Osteoblast (primary cell): ENCODE results near the gene CDKN2B. TPM values are rescaled to one million over a fixed set of nuclear protein-coding genes. Genes with fewer than 3 reads are reported as not detected.

Experiments
- DNase-seq: peaks from one replicate; pipeline ENCODE4 v3.0.0; 2011; ENCODE audit warnings: low spot score, mixed read lengths; ENCODE audit not compliant: insufficient read length; ENCODE audit errors: missing footprints
- H2AFZ ChIP-seq: 2 replicates; pipeline ENCODE4 v1.6.0; 2011; ENCODE audit warnings: mild to moderate bottlenecking, low read length
- H3K27ac ChIP-seq: 2 replicates; pipeline ENCODE4 v1.5.1; 2011; ENCODE audit warnings: mild to moderate bottlenecking, low read depth, low read length, moderate library complexity
- H3K27me3 ChIP-seq: 2 replicates; pipeline ENCODE4 v1.6.0; 2012; ENCODE audit warnings: mild to moderate bottlenecking, control low read depth, inconsistent platforms, low read length, moderate library complexity; ENCODE audit not compliant: insufficient read depth
- H3K36me3 ChIP-seq: 2 replicates; pipeline ENCODE4 v1.5.1; 2011; ENCODE audit warnings: mild to moderate bottlenecking, low read length, control low read depth, moderate library complexity; ENCODE audit not compliant: insufficient read depth
- H3K4me1 ChIP-seq: 2 replicates; pipeline ENCODE4 v1.5.1; 2011; ENCODE audit warnings: mild to moderate bottlenecking, low read length, control low read depth, moderate library complexity; ENCODE audit not compliant: insufficient read depth
- H3K4me2 ChIP-seq: 2 replicates; pipeline ENCODE4 v1.6.0; 2011; ENCODE audit warnings: mild to moderate bottlenecking, low read length; ENCODE audit not compliant: insufficient read depth
- H3K4me3 ChIP-seq: fragments of 200-600 bp; sonication (generic); 3 replicates; pipeline ENCODE4 v1.5.1; 2012; ENCODE audit warnings: mild to moderate bottlenecking, low read length, inconsistent platforms; ENCODE audit not compliant: insufficient read depth
- H3K79me2 ChIP-seq: 2 replicates; pipeline ENCODE4 v1.6.0; 2012; ENCODE audit warnings: mild to moderate bottlenecking, low read length, control low read depth, inconsistent platforms; ENCODE audit not compliant: insufficient read depth
- H3K9me3 ChIP-seq: 2 replicates; pipeline ENCODE4 v1.5.1; 2011; ENCODE audit warnings: low read depth, low read length, control low read depth
- H4K20me1 ChIP-seq: 2 replicates; pipeline ENCODE4 v1.6.0; 2012; ENCODE audit warnings: mild to moderate bottlenecking, low read length, control low read depth; ENCODE audit not compliant: insufficient read depth
- CTCF ChIP-seq: IDR thresholded peaks from 2 replicates; pipeline ENCODE4 v1.5.1; 2011; ENCODE audit warnings: mild to moderate bottlenecking, low read depth, low read length, moderate library complexity; ENCODE audit errors: extremely low read depth
- total RNA-seq: library from RNA; depleted of rRNA; stranded (reverse); fragments of >200 nt; gene quantifications from 2 replicates; pipeline ENCODE4 v1.2.3, GENCODE V29; 2012

Gene CDKN2B
- total RNA-seq, 1 donor, result 50.7 TPM

- Histone ChIP-seq H3K79me2 (no peaks in the 10 kb centered on the region), H3K9me3 (no peaks in the 10 kb centered on the region), H3K4me2 (no peak overlapping the region), H3K27ac (no peak overlapping the region), H3K4me3 (no peak overlapping the region), H4K20me1 (no peaks in the 10 kb centered on the region), H3K27me3 (no peaks in the 10 kb centered on the region), H2AFZ (no peak overlapping the region), H3K4me1 (peaks cover 30% of the 10 kb centered on the region), H3K36me3 (no peaks in the 10 kb centered on the region)
- TF ChIP-seq CTCF, result no peak
- DNase-seq, result no peak
Measured at GRCh38 chr9:22045423-22045822, 36.3 kb upstream of the CDKN2B start.

DNA sequence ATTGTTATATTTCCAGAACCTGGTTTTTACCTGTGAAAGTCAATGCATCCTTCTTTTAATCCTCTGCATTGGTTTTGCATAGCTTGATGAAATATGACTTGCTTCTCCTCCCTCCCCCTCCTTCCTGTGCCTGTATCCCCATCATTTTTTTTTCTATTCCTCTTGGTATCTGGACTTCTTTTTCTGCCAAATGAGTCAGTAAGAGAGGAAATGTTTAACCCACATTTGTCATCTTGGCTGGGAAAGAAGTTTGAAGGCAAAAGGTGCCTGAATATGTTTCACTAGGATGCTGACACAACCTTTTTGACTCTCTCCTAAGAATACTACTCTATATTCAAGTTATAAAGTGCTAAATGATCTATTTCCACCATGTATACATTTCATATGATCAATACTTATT lies 35.5 kb upstream of the CDKN2B start:
- H3K27ac ChIP-seq, result peak overlapping the region; percentile 31
- H2AFZ ChIP-seq, result no peak overlapping the region

DNA sequence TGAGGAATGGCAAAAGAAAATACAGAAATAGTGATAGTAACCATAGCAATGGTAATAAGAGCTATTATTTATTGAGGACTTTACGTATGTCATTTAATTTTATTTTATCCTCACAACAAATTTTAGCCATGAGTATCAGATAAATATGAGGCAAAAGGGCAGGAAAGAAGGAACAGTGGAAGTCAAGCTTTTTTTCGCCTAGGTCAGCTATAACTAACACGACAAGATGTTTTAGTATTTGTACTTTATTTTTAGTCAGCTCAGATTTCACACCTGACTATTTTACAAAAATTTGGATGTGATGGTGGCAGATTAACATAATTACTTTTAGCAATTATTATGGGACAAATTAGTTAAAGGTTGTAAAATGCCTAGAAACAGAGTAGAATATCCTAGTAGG lies 34.8 kb upstream of the CDKN2B start:
- Histone ChIP-seq H2AFZ (no peak overlapping the region), H3K4me3 (no peak overlapping the region), H3K4me2 (no peak overlapping the region), H3K27ac (peak overlapping the region; percentile 31), H3K79me2 (no peaks in the 10 kb centered on the region), H3K36me3 (no peaks in the 10 kb centered on the region), H4K20me1 (no peaks in the 10 kb centered on the region), H3K27me3 (no peaks in the 10 kb centered on the region), H3K9me3 (no peaks in the 10 kb centered on the region), H3K4me1 (peaks cover 29% of the 10 kb centered on the region)
- DNase-seq, result no peak
- TF ChIP-seq CTCF, result no peak

More for the DNA sequence above, 35.5 kb upstream of the CDKN2B start:
- no peaks in the 10 kb centered on the region for H3K27me3 ChIP-seq
- H3K4me1 ChIP-seq, result peaks cover 33% of the 10 kb centered on the region
- TF ChIP-seq CTCF, result no peak
- no peaks in the 10 kb centered on the region for H3K36me3 ChIP-seq
- DNase-seq, result peak; percentile 65
- H3K79me2 ChIP-seq, result no peaks in the 10 kb centered on the region
- no peak overlapping the region for H3K4me2 ChIP-seq
- no peak overlapping the region for H3K4me3 ChIP-seq
- no peaks in the 10 kb centered on the region for H3K9me3 ChIP-seq
- H4K20me1 ChIP-seq, result no peaks in the 10 kb centered on the region

GRCh38 chr9:22041775-22042174 lies 32.7 kb upstream of the CDKN2B start:
- no peak overlapping the region for H3K4me2 ChIP-seq
- H3K27ac ChIP-seq, result peak overlapping the region; percentile 68
- H3K4me3 ChIP-seq, result no peak overlapping the region
- H3K36me3 ChIP-seq, result no peaks in the 10 kb centered on the region
- H3K79me2 ChIP-seq, result no peaks in the 10 kb centered on the region
- no peaks in the 10 kb centered on the region for H3K9me3 ChIP-seq
- peaks cover 36% of the 10 kb centered on the region for H3K4me1 ChIP-seq
- DNase-seq, result no peak
- H2AFZ ChIP-seq, result no peak overlapping the region
- H4K20me1 ChIP-seq, result no peaks in the 10 kb centered on the region
- H3K27me3 ChIP-seq, result no peaks in the 10 kb centered on the region
- no peak for TF ChIP-seq CTCF
